ENCODE data around the gene SKI.

Gene SKI

DNA sequence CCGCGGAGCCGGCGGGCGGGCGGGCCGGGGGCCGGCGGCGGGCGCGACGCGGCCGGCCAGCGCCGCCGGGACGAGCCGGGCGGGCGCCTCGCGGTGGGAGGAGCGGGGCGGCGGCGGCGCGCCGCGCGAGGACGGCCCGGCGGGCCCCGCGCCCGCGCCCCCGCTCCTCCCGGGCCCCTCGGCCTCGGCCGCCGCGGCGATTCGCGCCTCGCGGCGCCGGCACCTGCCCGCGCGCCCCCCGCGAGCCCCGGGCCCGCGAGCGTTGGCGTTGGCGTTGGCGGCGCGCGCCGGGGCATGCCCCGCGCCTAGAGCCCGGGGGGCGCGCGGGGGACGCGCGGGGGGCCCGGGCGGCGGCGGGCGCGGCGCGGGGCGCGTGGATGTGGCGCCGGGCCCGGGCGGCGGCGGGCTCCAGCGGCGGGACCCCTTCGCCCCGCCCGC is at the start of gene SKI:
TSS of gene SKI (plus strand) at position 163 of the 438 bp plus-strand sequence. CDS start 448 bp downstream, outside the sequence.
- no peak for DNase-seq

DNA sequence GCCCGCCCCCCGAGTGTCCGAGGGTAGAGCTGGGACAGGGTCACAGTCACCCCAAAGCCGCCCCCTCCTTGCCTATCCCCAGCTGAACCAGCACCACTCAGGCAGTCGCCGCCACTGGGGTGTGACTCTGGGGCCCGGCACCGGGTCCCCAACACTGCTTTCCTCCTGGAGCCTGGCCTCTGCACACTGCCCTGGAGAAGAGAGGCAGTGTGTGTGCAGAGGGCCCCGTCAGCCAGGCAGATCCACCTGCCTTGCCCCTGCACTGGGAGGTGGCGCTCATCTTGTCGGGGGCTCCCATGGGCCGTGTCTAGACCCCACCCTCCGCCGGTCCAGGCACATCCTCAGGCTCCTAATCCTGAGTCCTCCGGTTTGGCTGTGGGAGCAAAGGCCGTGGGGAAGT is 49.2 kb upstream of the SKI start:
- no peak for DNase-seq

- DNase-seq, result no peak
Measured at GRCh38 chr1:2179283-2180013, 48.7 kb upstream of the SKI start.

DNA sequence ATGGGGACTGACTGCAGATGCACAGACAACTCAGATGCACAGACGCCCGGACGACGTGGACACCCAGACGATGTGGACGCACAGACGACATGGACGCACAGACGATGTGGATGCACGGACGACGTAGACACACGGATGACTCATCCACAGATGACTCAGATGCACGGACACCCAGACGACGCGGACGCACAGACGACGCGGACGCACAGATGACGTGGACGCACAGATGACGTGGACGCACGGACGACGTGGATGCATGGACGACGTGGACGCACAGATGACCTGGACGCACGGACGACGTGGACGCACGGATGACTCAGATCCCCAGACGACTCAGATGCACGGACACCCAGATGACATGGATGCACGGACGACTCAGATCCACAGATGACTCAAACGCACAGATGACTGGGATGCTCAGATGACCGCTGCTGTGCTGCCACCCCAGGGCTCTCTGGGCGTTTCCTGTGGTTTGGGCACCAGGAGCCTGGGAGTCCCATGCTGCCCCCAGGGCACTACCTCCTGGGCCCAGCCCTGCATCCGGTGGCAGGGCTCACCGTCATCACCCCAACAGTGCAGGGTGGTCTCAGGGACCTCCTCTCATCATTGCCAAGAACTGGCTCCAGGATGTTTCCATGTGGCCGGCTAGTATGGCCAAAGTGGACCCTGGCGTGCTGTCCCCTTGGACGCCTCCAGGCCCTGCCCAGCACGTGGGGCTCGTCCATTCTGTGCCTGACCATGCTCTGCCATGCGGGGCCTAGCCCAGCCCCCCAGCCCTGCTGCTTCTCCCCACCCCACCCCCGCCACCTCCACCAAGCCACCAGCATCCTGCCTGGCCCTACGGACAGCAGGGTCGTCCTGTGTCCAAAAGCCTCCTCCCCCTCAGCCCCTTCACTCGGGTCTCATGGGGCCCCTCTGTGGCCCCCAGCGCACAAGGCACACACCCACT is 47.5 kb upstream of the SKI start:
- no peak for DNase-seq

DNA sequence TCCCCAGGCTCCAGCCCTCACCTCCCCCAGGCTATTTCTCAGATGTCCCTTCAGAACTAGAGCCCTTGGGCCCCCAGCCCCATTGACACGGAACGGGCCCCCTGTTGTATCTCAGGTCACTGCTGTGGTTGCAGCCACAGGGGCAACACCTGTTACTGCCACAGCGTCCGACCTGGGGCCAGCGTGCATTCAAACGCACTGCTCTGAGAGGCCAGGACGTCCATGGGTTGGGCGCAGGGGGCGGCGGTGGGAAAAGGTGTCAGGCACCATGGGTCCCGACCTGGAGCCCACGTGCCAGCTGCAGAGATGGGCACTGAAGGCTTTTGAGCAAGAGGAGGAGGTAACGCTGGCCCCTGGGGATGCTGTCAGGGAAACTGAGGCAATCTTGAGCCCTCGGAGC is 46.8 kb upstream of the SKI start:
- no peak for DNase-seq

DNA sequence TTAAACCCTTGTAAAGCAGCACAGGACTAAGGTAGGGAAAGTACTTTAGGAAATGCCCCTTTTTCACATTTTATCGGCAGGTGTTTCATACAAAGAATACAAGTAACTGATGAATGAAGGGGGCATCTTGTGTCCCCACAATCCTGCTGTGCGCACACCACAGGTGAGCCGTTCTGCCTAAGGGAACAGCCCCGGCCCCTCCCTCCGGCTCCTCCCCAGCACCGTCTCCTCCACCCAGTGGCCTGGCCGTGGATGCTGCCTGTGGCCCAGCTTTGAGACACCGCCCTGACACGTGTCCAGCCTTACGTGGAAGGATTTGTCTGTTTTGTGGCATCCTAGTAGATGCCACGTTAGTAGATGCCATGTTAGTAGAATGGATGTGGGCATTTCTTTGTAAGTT is 46.4 kb upstream of the SKI start:
- DNase-seq, result no peak

GRCh38 chr1:2182376-2182775 is 45.7 kb upstream of the SKI start:
- DNase-seq, result no peak

GRCh38 chr1:2183937-2184334 is 44.2 kb upstream of the SKI start:
- DNase-seq, result no peak

DNA sequence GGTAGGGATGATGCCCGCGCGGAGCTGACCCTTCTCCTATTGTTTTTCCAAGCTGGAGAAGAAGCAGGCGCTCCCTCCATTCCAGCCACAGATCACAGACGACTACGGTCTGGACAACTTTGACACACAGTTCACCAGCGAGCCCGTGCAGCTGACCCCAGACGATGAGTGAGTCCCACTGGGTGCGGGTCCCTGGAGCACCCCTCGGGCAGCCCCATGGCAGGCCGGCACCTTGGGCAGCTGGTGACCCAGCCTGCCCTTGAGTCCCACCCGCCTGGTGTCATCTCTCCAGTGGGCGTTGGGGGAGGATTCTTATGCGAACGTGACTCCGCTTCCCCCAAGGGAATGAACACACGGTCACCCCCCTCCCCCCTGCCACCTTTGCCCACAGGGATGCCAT is 43.6 kb upstream of the SKI start:
- no peak for DNase-seq

GRCh38 chr1:2184934-2185333 is 43.2 kb upstream of the SKI start:
- no peak for DNase-seq

DNA sequence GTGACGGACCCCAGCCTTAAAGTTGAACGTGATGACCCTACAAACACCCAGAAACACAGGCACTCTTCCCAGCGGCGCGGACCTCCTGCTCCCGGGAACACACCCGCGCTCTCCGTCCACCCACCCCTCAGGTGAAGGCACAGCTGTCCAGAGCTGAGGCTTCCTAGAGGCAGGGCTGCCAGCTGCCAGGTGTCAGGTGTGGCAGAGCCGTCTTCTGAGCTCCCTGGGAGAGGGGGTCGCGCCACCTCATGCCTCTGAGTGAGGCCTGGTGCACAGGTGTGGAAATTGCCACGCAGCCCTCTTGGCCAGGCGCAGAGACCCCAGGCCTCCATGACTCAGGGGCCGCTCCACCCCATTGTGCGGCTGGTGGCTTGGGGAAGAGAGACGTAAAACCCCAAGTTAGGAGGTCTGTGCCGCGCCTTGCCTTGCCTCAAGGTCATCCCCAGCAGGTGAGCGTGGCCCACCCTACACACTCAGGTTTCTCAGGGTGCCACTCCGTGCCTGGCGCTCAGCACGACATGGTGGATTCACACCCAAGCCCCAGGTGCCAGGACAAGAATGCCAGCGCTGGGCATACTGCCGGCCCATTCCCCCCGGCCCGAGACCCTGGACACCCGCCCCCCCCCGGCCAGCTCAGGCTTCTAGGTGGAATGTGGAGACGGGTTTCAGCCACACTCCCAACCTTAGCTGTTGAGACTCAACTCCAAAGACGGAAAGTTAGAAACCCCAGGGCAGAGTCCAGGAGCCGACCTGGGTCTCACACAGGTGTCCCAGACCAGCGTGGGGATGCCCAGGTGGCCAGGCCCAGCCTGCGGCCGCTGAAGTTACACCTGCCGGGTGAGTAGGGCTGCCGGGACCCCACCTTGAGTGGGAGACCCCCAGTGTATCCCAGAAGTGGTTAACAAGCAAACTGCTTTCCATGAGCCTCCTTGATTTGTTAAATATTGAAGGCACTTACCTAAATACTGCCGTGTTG is 42.0 kb upstream of the SKI start:
- DNase-seq, result no peak

DNA sequence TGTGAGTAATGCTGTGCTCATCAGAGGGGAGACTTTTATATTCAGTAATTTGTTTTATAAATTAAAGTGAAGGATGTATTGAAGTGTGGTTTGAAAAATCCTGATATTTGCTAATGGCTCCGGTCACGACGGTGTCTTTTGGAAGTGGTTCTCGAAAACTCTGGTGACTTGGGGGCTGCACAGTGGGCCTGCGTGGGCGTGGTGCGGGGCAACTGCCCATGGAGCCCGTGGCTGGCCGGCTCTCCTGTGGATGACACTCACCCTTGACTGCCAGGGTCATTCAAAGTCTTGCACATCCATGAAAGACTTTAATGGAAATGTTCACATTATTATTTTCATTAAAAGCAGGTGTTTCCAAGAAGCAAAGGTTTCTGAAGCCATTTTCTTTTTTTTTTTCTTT is 41.2 kb upstream of the SKI start:
- no peak for DNase-seq

DNA sequence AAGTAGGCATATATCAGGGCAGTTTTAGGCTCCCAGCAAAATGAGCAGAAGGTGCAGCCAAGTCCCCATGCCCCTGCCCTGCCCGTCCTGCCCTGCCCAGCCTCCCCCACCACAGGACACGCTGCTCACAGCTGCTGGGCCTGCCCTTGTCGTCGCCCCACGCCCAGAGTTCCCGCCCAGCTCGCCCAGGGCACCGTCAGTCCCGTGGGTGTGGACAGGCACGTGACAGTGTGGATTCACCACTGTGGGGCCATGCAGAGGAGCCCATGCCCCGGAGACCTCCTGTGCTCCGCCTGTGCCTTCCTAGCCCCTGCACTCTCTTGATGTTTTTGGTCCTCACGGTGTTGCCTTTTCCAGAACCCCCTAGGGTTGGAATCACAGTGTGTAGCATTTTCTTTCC is 40.5 kb upstream of the SKI start:
- DNase-seq, result no peak

DNA sequence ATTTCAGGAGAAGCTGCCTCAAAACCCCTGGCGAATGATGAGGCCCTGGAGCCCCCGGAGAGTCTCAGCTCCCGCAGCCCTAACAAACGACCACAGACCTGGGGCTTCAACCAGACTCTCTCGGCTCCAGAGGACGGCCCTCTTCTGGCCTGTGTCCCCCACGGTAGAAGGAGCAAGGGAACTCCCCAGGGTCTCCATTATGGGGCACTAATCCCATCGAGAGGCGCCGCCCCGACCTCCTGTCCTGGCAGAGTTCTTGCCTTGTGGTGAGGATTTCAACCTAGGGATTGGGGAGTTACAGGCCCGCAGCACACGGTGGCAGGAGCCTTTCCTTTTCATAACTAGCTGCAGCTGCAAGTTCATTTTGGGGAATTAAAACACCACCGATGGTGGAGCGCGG is 39.8 kb upstream of the SKI start:
- DNase-seq, result no peak

- peak; percentile 66 to 79 for DNase-seq
Measured at GRCh38 chr1:2189459-2190425, 38.4 kb upstream of the SKI start.

GRCh38 chr1:2190491-2190976 is 37.6 kb upstream of the SKI start:
- DNase-seq, result no peak

DNA sequence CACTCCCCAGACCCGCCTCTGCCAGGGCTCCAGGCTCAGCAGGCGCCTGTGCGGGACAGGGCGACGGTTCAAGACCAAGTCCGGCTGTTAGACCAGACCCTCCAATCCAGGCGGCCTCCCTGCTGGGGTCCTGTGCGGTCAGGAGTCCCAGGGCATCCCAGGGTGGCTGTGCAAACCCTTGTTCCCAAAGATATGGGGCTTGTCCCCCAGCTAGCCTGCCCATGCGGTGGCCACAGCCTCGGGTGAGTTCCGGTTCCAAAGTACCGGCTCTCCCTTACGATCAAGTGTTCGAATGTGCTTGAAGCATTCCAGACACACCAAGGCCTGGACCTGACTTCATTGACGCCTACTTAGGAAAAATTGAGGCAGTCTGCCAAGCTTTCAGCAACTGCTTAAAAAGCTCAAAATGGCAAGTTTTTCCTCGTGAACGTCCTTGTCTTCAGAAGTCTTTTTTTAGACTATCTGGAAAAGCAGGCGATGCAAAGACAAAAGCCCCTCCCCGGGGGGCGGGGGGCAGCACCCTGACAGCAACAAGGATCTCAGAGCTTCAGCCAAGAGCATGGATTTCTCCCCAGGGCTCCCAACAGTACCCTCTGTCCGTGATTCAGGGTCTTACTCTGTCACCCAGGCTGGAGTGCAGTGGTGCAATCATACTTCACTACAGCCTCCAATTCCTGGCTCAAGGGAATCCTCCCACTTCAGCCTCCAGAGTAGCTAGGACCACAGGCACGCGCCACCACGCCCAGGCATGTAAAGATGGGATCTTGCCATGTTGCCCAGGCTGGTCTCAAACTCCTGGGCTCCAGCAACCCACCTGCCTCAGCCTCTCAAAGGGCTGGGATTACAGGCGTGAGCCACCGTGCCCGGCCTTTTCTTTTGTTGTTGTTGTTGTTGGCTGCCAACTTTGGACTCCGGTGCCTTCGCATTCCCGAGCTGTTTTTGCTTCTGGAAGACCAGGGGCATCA is 35.8 kb upstream of the SKI start:
- no peak for DNase-seq

DNA sequence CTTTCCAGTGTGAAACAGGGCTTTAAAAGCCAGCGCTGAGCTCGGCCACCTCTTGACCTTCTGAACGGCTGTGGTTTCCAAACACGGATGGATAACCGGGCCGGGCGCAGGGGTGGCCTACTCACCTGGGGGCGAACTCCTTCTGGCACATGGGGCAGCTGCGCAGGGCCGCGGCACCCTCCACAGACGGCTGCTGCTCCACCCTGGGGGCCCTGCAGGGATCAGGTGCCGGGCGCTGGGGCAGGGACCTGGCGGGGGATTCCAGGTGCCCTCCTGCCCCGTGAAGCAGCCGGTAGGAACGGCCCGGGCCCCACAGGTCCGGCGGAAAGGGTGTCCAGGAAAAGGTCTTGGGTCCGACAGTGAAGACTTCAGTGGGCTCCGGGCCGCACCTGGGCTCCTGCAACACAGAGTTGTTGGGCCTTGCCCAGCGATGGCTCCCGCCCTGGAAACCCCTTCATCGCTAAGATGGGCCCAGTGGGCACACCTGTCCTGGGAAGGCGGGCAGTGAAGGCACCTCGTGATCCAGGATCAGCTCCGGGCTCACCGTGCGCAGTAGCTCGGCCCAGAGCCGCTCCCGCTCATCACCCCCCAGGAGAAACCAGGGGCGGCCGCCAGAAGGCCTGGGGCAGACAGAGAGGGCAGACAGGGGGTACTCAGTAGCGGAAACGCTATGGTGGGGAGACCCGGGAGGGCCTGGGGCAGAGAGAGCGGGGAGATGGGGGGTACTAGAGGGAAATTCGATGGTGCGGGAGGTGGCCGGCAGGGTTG is 34.4 kb upstream of the SKI start:
- DNase-seq, result no peak

DNA sequence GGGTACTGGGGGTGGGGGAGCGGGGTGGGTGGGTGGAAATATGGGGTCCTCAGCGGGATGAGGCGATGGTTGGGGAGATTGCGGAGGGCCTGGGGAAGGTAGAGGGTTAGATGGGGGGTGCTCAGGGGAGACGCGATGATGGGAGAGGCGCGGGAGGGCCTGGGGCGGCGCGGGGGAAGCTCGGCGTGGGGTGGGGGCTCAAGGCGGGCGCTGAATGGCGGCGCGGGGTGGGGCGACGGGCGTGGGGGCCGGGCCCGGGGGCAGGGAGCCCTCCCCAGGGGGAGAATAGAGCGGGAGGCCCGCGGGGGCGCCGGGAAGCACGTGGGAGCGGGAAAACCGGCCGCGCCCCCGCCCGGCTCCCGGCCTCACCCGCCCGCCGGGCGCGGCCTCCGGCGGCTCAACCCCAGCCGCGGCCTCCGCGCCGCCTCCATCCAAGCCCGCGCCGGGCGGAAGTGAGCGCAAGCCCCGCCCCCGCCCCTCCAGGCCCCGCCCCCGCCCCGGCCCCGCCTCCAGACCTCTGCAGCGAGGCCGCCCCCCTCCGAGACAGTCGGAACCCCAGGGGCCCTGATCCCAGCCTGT is 33.7 kb upstream of the SKI start, which contains the start of gene FAAP20:
TSS of gene FAAP20 (minus strand) at position 454 of the 579 bp plus-strand sequence. CDS start at position 431, 23 bp downstream.
- DNase-seq, result peak; percentile 24 to 29
